DND-41 (cell line): Measurements from ENCODE around the gene CAMKMT.

ENCODE experiments used
- ATAC-seq: fragments of 200-7000 bp; cut with Tn5 transposase; 3 replicates; pipeline ENCODE4 v1.9.1; 2021; ENCODE audit warnings: low read depth; ENCODE audit not compliant: insufficient read depth
- DNase-seq: peaks from one replicate; pipeline ENCODE4 v3.0.0-alpha.2; 2020
- H2AFZ ChIP-seq: 2 replicates; pipeline ENCODE4 v1.6.0; 2012; ENCODE audit warnings: low read depth, low read length
- H3K27ac ChIP-seq: 2 replicates; pipeline ENCODE4 v1.5.1; 2012; ENCODE audit warnings: low read length, inconsistent platforms
- H3K27me3 ChIP-seq: fragments of 200-600 bp; sonication (generic); 2 replicates; pipeline ENCODE4 v1.6.0; 2012; ENCODE audit warnings: low read length, mild to moderate bottlenecking, inconsistent platforms; ENCODE audit not compliant: insufficient read depth, poor library complexity
- H3K36me3 ChIP-seq: 2 replicates; pipeline ENCODE4 v1.5.1; 2012; ENCODE audit warnings: low read length, inconsistent platforms; ENCODE audit not compliant: insufficient read depth
- H3K4me1 ChIP-seq: 2 replicates; pipeline ENCODE4 v1.5.1; 2012; ENCODE audit warnings: mild to moderate bottlenecking, low read length; ENCODE audit not compliant: insufficient read depth
- H3K4me2 ChIP-seq: 2 replicates; pipeline ENCODE4 v1.6.0; 2012; ENCODE audit warnings: mild to moderate bottlenecking, moderate library complexity, low read length, inconsistent platforms; ENCODE audit not compliant: insufficient read depth
- H3K4me3 ChIP-seq, 2 experiments: fragments of 200-600 bp in 1 of 2; shearing (Covaris generic) in 1 of 2; 2 replicates each; pipeline ENCODE4 v1.5.1; 2012 to 2016; ENCODE audit warnings: inconsistent platforms in 2 of 2, low read length in 2 of 2, mild to moderate bottlenecking in 2 of 2, low read depth in 1 of 2, moderate library complexity in 1 of 2
- H3K79me2 ChIP-seq: 2 replicates; pipeline ENCODE4 v1.6.0; 2012; ENCODE audit warnings: low read length, inconsistent platforms; ENCODE audit not compliant: insufficient read depth
- H3K9ac ChIP-seq: 2 replicates; pipeline ENCODE4 v1.6.0; 2012; ENCODE audit warnings: low read depth, mild to moderate bottlenecking, inconsistent platforms, low read length, moderate library complexity
- H3K9me3 ChIP-seq: 2 replicates; pipeline ENCODE4 v1.5.1; 2012; ENCODE audit warnings: low read length, moderate library complexity, mild to moderate bottlenecking, inconsistent platforms; ENCODE audit not compliant: insufficient read depth, severe bottlenecking
- H4K20me1 ChIP-seq: 2 replicates; pipeline ENCODE4 v1.6.0; 2012; ENCODE audit warnings: low read length; ENCODE audit not compliant: insufficient read depth
- CTCF ChIP-seq: IDR thresholded peaks from 2 replicates; pipeline ENCODE4 v1.5.1; 2012; ENCODE audit warnings: borderline replicate concordance, low read length, moderate library complexity, mild to moderate bottlenecking; ENCODE audit not compliant: poor library complexity, severe bottlenecking; ENCODE audit errors: extremely low read depth
- EZH2 ChIP-seq: IDR thresholded peaks from 3 replicates; pipeline ENCODE4 v1.6.1; 2012; ENCODE audit warnings: borderline replicate concordance, low read depth, mild to moderate bottlenecking, moderate library complexity, low read length, inconsistent platforms; ENCODE audit not compliant: severe bottlenecking

Gene CAMKMT

GRCh38 chr2:44655401-44655864 lies 293.7 kb downstream of the CAMKMT start:
- ATAC-seq (no peak), DNase-seq (no peak)
- Histone ChIP-seq H2AFZ (no peak overlapping the region), H3K4me3 (no peak overlapping the region), H3K27ac (no peak overlapping the region), H3K9me3 (no peaks in the 10 kb centered on the region), H3K27me3 (no peaks in the 10 kb centered on the region), H3K79me2 (no peaks in the 10 kb centered on the region), H3K4me2 (no peak overlapping the region), H3K9ac (no peak overlapping the region), H4K20me1 (no peaks in the 10 kb centered on the region), H3K4me1 (no peaks in the 10 kb centered on the region), H3K36me3 (no peaks in the 10 kb centered on the region)
- TF ChIP-seq EZH2 (no peak), CTCF (no peak)

GRCh38 chr2:44656460-44656859 lies 294.7 kb downstream of the CAMKMT start:
- Histone ChIP-seq H3K27me3 (no peaks in the 10 kb centered on the region), H3K36me3 (no peaks in the 10 kb centered on the region), H3K4me1 (no peaks in the 10 kb centered on the region), H3K4me2 (no peak overlapping the region), H3K9me3 (no peaks in the 10 kb centered on the region), H4K20me1 (no peaks in the 10 kb centered on the region), H3K9ac (no peak overlapping the region), H3K79me2 (no peaks in the 10 kb centered on the region), H2AFZ (no peak overlapping the region), H3K4me3 (no peak overlapping the region), H3K27ac (no peak overlapping the region)
- ATAC-seq (no peak), DNase-seq (no peak)
- TF ChIP-seq CTCF = no peak
- TF ChIP-seq EZH2 = no peak

- Histone ChIP-seq H3K9ac (no peak overlapping the region), H3K4me3 (no peak overlapping the region), H4K20me1 (peaks cover 17% of the 10 kb centered on the region; the same call in 1 of the 2 replicates), H3K9me3 (no peaks in the 10 kb centered on the region), H3K79me2 (no peaks in the 10 kb centered on the region), H3K4me2 (no peak overlapping the region), H3K4me1 (no peaks in the 10 kb centered on the region), H3K36me3 (no peaks in the 10 kb centered on the region), H3K27me3 (no peaks in the 10 kb centered on the region), H2AFZ (no peak overlapping the region), H3K27ac (no peak overlapping the region)
- DNase-seq = no peak
- no peak for ATAC-seq
- no peak for TF ChIP-seq EZH2
- TF ChIP-seq CTCF = no peak
Measured at GRCh38 chr2:44663471-44664073, 301.8 kb downstream of the CAMKMT start.
